Measurements from ENCODE around the gene CTBP2. TPM values are rescaled to one million over a fixed set of nuclear protein-coding genes. Genes with fewer than 3 reads are reported as not detected.

Gene CTBP2
- total and polyA plus RNA-seq, 11 donors = 10.1 to 45.5 (median 29.1) TPM

DNA sequence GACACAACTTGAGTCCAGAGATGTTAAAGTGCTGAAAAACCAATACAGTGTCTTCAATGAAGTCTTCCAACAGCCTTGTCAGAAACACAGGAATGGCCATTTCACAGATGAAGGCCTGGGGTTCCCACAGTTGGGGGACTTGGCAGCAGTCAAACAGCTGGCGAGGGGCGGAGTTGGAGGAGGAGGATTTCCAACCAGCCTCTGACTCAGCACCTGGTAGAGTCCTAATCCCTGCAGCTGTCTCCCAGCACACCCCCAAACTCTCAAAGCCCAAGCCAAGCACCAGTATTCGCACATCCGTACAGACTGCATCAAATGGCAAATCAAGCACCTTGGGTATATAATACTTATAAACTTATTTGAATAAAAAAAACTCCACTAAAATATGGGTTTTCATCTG is 28.0 kb downstream of the CTBP2 start:
- H3K9me3 ChIP-seq = peaks cover 0 to 8% (median 0%) of the 10 kb centered on the region in 12 donors
- H3K4me1 ChIP-seq = peaks cover 0 to 88% (median 44%) of the 10 kb centered on the region in 12 donors
- DNase-seq = no peak
- H3K4me3 ChIP-seq = no peak overlapping the region
- H3K36me3 ChIP-seq = peaks cover 0 to 32% (median 20%) of the 10 kb centered on the region in 9 donors
- WGBS, 4 donors = 91 to 97% (median 97%) methylated on average over 4 of the region's 4 CpGs
- TF ChIP-seq POLR2A (IDR thresholded peaks at IDR 0.05) = no peak
- TF ChIP-seq, protein P1, sequence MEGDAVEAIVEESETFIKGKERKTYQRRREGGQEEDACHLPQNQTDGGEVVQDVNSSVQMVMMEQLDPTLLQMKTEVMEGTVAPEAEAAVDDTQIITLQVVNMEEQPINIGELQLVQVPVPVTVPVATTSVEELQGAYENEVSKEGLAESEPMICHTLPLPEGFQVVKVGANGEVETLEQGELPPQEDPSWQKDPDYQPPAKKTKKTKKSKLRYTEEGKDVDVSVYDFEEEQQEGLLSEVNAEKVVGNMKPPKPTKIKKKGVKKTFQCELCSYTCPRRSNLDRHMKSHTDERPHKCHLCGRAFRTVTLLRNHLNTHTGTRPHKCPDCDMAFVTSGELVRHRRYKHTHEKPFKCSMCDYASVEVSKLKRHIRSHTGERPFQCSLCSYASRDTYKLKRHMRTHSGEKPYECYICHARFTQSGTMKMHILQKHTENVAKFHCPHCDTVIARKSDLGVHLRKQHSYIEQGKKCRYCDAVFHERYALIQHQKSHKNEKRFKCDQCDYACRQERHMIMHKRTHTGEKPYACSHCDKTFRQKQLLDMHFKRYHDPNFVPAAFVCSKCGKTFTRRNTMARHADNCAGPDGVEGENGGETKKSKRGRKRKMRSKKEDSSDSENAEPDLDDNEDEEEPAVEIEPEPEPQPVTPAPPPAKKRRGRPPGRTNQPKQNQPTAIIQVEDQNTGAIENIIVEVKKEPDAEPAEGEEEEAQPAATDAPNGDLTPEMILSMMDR (IDR thresholded peaks at IDR 0.05) = no peak
- intact Hi-C loops (cut with DNase I) = loop anchor here in 1 of 10 donors (10.0 kb wide), 1 partner anchor 48 kb away; no protein-coding TSS in a partner anchor
- no peak for ATAC-seq
- H3K27me3 ChIP-seq = no peaks in the 10 kb centered on the region
- H3K27ac ChIP-seq = no peak overlapping the region

DNA sequence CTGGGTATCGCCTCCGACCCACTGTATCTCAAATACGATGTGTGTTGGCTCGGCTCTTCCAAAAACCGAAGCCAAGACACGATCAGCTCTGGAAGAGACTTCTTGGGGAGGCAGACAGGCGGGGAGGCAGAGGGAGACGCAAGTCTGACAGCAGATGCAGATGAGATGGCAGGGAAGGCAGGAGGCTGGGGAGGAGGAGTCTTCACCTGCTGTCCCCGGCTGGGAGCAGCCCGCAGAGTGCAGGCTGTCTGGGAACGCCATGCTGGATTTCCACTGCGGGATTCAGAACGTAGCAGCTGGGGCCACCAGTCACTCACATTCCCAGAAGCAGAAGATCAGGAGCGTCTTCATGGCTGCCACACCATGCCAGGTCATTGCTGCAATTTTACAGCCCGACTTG is 29.4 kb downstream of the CTBP2 start:
- no peak for DNase-seq
- H3K9me3 ChIP-seq = peaks cover 0 to 8% (median 0%) of the 10 kb centered on the region in 12 donors
- WGBS, 4 donors = 84 to 91% (median 89%) methylated on average over 15 of the region's 15 CpGs

DNA sequence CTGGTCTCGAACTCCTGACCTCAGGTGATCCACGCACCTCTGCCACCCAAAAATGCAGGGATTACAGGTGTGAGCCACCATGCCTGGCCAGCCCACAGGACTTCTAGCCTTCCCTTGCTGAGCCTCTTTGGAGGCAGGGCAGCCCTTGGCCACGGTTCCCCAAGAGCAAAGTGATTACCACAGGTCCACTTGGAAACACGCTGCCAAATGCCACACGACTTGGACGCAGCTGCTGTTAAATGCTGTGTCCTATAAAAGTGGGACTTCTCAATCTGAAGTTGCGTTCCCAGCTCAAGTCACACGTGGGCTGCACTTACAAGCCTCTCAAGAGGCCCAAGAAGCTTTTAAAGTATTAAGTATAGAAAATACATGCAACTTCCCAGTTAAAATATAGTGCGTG is 30.1 kb downstream of the CTBP2 start:
- intact Hi-C loops (cut with DNase I) = loop anchor here in 1 of 10 donors (10.0 kb wide), 1 partner anchor 45 kb away; no protein-coding TSS in a partner anchor
- 66 to 93% (median 73%) methylated on average over 9 of the region's 9 CpGs for WGBS, 4 donors
- Histone ChIP-seq H3K4me3 (no peak overlapping the region), H3K9me3 (peaks cover 0 to 8% (median 0%) of the 10 kb centered on the region in 12 donors), H3K27me3 (no peaks in the 10 kb centered on the region), H3K27ac (peak overlapping the region in 2 of 12 donors; percentile 3 to 22), H3K36me3 (peaks cover 0 to 32% (median 20%) of the 10 kb centered on the region in 9 donors), H3K4me1 (peaks cover 0 to 86% (median 34%) of the 10 kb centered on the region in 12 donors)
- DNase-seq (peak in 2 of 5 donors; percentile 51 to 55), ATAC-seq (peak in 2 of 4 donors; percentile 19 to 33)
- TF ChIP-seq POLR2A (IDR thresholded peaks at IDR 0.05) = no peak
- TF ChIP-seq, protein P1 (IDR thresholded peaks at IDR 0.05) = no peak

More for the DNA sequence above, 29.4 kb downstream of the CTBP2 start:
- Histone ChIP-seq H3K36me3 (peaks cover 0 to 32% (median 20%) of the 10 kb centered on the region in 9 donors), H3K4me3 (no peak overlapping the region), H3K4me1 (peaks cover 0 to 86% (median 32%) of the 10 kb centered on the region in 12 donors), H3K27me3 (no peaks in the 10 kb centered on the region), H3K27ac (peak overlapping the region in 1 of 12 donors; percentile 22)
- intact Hi-C loops (cut with DNase I) = loop anchor here in 1 of 10 donors (10.0 kb wide), 1 partner anchor 46 kb away; no protein-coding TSS in a partner anchor
- TF ChIP-seq, protein P1 (IDR thresholded peaks at IDR 0.05) = no peak
- no peak for TF ChIP-seq POLR2A (IDR thresholded peaks at IDR 0.05)
- ATAC-seq = no peak

DNA sequence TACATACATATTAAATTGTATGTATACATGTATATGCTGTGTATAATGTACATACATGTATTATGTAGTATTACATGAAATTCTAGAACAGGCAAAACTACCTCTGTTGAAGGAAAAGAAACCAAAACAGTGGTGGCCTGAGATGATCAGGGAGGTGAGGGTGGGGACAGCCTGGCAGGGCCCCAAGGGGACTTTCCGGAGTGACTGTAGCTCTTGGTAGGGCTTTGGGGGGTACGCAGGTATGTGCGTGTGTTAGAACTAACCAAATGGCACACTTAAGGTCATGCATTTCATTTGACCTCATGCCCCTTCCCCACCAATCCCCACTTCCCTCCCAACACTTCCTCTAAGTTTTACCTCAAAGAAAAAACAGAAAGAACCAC is 31.3 kb downstream of the CTBP2 start:
- no peak for TF ChIP-seq POLR2A (IDR thresholded peaks at IDR 0.05)
- TF ChIP-seq, protein P1 (IDR thresholded peaks at IDR 0.05) = no peak
- Histone ChIP-seq H3K4me3 (no peak overlapping the region), H3K27me3 (no peaks in the 10 kb centered on the region), H3K36me3 (peaks cover 0 to 32% (median 20%) of the 10 kb centered on the region in 9 donors), H3K27ac (peak overlapping the region in 1 of 12 donors; percentile 52), H3K4me1 (peaks cover 0 to 86% (median 46%) of the 10 kb centered on the region in 12 donors), H3K9me3 (peaks cover 0 to 8% (median 0%) of the 10 kb centered on the region in 12 donors)
- no peak for DNase-seq
- WGBS, 4 donors = 74 to 89% (median 76%) methylated on average over 3 of the region's 3 CpGs
- intact Hi-C loops (cut with DNase I) = no loop called here
- no peak for ATAC-seq
